ENCODE results near the gene ZBTB22.
A peak's percentile ranks its signal among the peaks of the same experiment; 100 is the strongest.

ZBTB22 gene

DNA sequence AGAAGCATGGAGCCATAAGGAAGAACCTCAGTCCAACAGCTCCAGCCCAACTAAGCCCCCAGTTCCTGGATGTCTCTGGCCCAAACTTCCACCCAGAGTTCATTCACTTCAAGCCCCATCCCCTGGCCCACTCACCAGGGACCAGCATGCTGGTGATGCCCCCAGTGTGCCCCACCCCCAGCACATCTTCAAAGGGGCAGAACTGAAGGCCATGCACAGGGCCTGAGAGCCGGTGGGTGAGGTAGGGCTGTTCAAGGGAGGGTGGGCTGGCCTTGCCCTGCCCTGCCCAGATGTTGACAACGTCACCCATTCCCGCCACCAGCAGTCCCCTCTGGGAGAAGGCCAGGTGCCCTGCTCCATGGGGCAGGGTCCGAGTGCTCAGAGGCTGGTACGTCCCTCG lies 37.0 kb downstream of the ZBTB22 start:
- Histone ChIP-seq H3K36me3 (peaks cover 59% of the 10 kb centered on the region), H3K9me3 (no peaks in the 10 kb centered on the region), H3K4me3 (ENCODE audit: low read depth, low read length) (no peak overlapping the region), H3K27me3 (no peaks in the 10 kb centered on the region), H3K4me1 (no peaks in the 10 kb centered on the region)
- DNase-seq, result no peak
- TF ChIP-seq, protein P1, sequence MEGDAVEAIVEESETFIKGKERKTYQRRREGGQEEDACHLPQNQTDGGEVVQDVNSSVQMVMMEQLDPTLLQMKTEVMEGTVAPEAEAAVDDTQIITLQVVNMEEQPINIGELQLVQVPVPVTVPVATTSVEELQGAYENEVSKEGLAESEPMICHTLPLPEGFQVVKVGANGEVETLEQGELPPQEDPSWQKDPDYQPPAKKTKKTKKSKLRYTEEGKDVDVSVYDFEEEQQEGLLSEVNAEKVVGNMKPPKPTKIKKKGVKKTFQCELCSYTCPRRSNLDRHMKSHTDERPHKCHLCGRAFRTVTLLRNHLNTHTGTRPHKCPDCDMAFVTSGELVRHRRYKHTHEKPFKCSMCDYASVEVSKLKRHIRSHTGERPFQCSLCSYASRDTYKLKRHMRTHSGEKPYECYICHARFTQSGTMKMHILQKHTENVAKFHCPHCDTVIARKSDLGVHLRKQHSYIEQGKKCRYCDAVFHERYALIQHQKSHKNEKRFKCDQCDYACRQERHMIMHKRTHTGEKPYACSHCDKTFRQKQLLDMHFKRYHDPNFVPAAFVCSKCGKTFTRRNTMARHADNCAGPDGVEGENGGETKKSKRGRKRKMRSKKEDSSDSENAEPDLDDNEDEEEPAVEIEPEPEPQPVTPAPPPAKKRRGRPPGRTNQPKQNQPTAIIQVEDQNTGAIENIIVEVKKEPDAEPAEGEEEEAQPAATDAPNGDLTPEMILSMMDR (IDR thresholded peaks at IDR 0.05; ENCODE audit: low read depth, low read length), result no peak

DNA sequence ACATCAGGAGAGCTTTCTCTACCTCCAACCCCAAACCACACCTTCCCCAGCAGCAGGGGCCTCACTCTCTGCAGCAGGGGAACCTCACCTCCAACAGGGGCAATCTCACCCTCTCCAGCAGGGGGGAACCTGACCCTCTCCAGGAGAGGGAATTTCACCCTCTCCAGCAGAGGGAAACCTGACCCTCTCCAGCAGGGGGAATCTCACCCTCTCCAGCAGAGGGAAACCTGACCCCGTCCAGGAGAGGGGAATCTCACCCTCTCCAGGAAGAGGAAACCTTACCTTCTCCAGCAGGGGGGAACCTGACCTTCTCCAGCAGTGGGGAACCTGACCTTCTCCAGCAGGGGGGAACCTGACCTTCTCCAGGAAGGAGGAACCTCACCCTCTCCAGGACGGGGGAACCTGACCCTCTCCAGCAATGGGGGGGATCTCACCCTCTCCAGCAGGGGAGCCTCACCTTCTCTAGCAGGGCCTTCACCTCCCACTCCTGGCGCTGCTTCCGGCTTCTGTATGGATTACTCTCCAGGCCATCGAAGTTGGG lies 37.5 kb downstream of the ZBTB22 start:
- TF ChIP-seq, protein P1 (IDR thresholded peaks at IDR 0.05; ENCODE audit: low read depth, low read length), result peak; percentile 94
- peak; percentile 68 for DNase-seq
- peaks cover 61% of the 10 kb centered on the region for H3K36me3 ChIP-seq

DNA sequence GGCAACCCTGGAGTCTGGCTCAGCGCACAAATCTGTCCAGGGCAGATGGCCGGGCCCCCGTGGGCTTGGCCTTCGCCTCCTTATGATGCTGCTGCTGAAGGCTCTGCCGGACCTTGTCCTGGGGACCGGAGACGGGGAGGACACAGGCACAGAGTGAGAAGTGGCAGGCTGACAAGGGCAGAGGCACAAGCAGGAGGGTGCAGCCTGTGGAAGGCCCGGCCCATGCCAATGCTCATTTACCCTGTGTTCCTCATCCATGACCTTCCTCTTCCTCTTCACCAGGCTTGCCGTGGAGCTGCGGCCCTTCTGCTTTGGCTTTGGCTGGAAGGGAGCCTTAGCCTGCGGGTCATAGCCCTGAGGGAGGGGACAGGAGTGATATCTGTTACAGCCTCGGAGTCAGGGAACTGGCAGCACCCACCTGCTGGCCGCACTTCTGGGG lies 38.3 kb downstream of the ZBTB22 start:
- Histone ChIP-seq H3K9me3 (no peaks in the 10 kb centered on the region), H3K27me3 (no peaks in the 10 kb centered on the region), H3K4me3 (ENCODE audit: low read depth, low read length) (no peak overlapping the region), H3K4me1 (no peaks in the 10 kb centered on the region), H3K36me3 (peaks cover 68% of the 10 kb centered on the region)
- TF ChIP-seq, protein P1 (IDR thresholded peaks at IDR 0.05; ENCODE audit: low read depth, low read length), result no peak
- no peak for DNase-seq

More for the DNA sequence above, 37.5 kb downstream of the ZBTB22 start:
- H3K4me3 ChIP-seq (ENCODE audit: low read depth, low read length), result no peak overlapping the region
- no peaks in the 10 kb centered on the region for H3K4me1 ChIP-seq
- H3K27me3 ChIP-seq, result no peaks in the 10 kb centered on the region
- H3K9me3 ChIP-seq, result no peaks in the 10 kb centered on the region

DNA sequence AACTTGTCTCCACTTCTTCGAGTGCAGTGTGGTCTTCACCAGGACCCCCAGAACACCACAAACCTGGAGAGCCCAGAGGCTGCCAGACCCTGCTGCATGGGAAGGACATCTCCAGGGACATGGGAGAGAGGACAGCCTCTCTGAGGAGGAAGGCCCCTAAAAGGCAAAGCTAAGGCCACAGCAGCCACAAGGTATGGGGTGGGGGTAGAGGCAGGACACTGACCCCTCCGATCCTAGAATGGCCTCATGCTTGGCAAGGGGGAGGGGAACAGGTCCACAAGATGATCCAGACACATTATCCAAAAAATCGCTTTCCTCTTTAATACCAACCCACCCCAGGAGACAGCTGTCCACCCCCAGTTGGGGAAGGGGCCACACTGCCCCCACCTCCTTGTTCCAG lies 38.7 kb downstream of the ZBTB22 start:
- H3K27me3 ChIP-seq, result no peaks in the 10 kb centered on the region
- no peaks in the 10 kb centered on the region for H3K4me1 ChIP-seq
- H3K36me3 ChIP-seq, result peaks cover 72% of the 10 kb centered on the region
- H3K4me3 ChIP-seq (ENCODE audit: low read depth, low read length), result no peak overlapping the region
- H3K9me3 ChIP-seq, result no peaks in the 10 kb centered on the region
- TF ChIP-seq, protein P1 (IDR thresholded peaks at IDR 0.05; ENCODE audit: low read depth, low read length), result no peak
- no peak for DNase-seq

DNA sequence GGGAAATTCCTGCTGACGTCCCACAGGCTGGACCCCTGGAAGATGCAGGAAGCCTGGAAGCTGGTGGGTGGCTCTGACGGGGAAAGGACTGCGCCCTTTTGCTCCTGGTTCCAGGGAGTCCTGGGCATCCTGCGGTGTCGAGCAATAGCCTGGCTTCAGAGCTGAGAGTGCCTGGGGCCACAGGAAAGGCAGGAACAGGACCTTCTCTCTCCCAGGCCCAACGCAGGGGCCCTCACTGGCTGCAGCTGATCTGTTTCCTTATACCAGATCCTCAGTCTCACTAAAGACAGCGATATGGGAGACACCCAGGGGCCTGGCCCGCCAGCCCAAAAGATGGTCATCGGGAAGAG lies 39.2 kb downstream of the ZBTB22 start:
- H3K36me3 ChIP-seq, result peaks cover 72% of the 10 kb centered on the region
- no peaks in the 10 kb centered on the region for H3K9me3 ChIP-seq
- no peaks in the 10 kb centered on the region for H3K27me3 ChIP-seq
- TF ChIP-seq, protein P1 (IDR thresholded peaks at IDR 0.05; ENCODE audit: low read depth, low read length), result no peak
- H3K4me1 ChIP-seq, result no peaks in the 10 kb centered on the region
- no peak for DNase-seq
- no peak overlapping the region for H3K4me3 ChIP-seq (ENCODE audit: low read depth, low read length)

DNA sequence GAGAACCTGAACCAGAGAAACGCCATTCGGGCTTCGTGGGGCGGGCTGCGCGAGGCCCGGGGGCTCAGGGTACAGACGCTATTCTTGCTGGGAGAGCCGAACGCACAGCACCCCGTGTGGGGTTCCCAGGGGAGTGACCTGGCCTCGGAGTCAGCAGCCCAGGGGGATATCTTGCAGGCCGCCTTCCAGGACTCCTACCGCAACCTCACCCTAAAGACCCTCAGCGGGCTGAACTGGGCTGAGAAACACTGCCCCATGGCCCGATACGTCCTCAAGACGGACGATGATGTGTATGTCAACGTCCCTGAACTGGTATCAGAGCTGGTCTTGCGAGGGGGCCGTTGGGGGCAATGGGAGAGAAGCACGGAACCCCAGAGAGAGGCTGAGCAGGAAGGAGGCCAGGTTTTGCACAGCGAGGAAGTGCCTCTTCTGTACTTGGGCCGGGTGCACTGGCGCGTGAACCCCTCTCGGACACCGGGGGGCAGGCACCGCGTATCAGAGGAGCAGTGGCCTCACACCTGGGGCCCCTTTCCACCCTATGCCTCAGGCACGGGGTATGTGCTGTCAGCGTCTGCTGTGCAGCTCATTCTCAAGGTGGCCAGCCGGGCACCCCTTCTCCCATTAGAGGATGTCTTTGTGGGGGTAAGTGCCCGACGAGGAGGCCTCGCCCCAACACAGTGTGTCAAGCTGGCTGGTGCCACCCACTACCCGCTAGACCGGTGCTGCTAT lies 39.7 kb downstream of the ZBTB22 start:
- no peak for DNase-seq
- H3K36me3 ChIP-seq, result peaks cover 75% of the 10 kb centered on the region
- TF ChIP-seq, protein P1 (IDR thresholded peaks at IDR 0.05; ENCODE audit: low read depth, low read length), result no peak
- no peaks in the 10 kb centered on the region for H3K27me3 ChIP-seq
- H3K9me3 ChIP-seq, result no peaks in the 10 kb centered on the region
- no peaks in the 10 kb centered on the region for H3K4me1 ChIP-seq
- peak overlapping the region; percentile 61 for H3K4me3 ChIP-seq (ENCODE audit: low read depth, low read length)
